ENCODE results near the gene TMEM132A.
"Not testable (repeated sequence)": the region's sequence is repeated elsewhere in the genome, so short reads cannot be mapped to it uniquely, and the experiment has no call there.

Gene TMEM132A

DNA sequence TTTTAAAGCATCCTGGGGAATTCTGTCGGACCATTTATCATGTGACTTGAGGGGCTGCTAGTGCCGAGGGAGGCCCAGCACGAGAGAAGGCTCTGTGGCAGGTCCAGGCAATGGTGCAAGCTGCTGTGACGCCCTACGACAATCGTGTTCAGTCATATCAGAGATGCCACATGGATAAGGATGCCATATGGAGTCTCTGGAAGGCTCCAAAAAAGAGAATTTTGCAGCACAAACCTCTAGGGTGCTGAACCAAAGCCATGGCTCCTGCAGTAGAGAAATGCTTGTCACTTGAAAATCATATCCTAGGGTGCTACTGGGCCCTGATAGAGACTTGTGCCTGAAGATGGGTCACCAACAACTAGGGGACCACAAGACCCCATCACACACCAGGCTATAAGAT, 40.5 kb downstream of the TMEM132A start:
- DNase-seq, result no peak

DNA sequence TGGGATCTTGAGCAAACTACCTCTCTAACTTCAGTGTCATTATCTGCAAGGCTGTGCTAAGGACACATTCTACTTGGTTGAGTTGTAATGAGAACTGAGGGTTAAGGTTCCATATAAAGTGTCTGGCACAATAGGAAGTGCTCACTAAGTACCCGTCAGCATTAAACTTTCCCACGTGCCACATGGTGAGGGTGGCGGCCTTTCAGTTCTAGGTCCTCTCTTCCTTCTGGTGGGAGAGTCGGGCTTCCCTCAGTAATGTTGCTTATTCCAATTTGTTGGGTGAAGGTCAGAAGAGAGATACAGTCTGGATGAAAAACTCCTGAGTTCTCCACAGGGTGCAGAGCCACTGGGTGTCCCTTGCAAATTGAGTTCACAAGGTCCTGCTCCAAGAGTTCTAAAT, 42.6 kb downstream of the TMEM132A start:
- DNase-seq, result no peak

DNA sequence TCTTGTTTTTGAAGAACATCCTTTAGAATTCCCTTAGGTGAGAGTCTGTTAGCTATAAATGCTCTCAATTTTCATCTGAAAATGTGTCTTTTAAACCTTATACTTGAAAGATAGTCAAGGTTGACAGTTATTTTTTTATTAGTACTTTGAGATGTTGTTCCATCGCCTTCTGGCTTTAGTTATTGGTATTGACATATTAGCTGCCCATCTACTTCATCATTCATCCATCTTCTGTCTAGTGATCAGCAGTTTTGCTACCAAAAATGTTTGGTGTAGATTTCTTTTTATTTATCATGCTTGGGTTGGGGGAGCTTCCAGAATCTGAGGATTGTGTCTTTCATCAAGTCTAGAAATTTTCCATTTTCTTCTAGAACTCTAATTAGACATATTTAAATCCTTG, 44.0 kb downstream of the TMEM132A start:
- DNase-seq, result no peak

DNA sequence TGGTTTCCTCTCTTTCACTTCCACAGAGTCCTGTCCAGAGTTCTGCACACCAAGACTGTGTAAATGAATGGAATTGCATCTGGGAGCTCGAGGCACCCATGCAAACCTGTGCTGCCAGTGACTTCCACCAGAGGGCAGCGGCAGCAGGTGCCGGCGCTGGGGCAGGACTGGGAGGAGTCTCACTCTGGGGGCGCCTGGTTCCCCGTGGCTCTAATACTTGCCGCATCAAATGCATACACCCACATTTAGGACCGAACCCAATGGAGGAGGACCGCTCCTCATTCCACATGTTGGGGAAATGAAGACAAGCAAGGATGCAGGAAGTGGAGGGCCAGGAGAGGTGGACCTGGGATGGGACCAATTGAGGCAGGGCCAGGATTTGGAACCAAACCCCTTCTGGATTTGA, 46.1 kb downstream of the TMEM132A start:
- peak in 1 of 2 experiments; percentile 25 for DNase-seq

DNA sequence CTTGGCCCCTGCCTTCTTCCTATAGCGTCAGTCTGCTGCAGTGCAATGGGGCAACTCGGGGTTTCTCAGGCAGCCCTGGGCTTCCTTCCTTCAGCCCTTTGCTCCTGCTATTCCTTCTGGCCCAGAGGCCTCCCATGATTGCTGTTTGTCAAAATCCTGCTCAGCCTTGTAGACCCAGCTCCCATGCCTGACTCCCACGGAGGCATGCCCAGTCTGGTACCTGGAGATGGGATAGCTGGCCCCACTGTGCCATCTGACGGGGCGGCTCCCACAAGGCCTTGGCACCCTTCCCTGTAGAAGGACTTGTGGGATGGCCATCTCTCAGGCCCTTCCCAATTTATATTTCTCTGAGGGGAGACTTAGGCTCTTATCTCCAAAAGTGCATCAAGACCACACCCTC, 46.6 kb downstream of the TMEM132A start:
- DNase-seq, result no peak

DNA sequence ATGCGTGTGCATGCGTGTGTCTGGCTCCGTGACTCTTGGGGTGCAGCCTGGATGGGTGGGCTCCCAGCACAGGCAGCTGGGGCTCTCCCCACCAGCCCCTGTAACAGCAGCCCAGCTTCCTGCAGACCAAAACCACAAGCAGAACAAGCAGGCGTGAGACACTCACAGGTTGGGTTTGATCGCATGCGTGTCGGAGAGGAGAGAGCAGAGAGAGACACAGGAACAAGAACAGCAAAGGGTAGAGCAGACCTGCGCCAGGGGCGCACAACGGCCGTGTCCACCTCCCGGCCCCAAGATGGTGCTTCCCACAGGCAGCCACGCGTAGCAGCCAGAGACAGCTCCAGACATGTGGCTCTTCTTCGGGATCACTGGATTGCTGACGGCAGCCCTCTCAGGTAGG, 47.3 kb downstream of the TMEM132A start, which contains the start of gene CD6:
Gene CD6 (plus strand): TSS at position 161 of the 400 bp plus-strand sequence. CDS start 186 bp downstream, at position 347.
- no peak for DNase-seq

DNA sequence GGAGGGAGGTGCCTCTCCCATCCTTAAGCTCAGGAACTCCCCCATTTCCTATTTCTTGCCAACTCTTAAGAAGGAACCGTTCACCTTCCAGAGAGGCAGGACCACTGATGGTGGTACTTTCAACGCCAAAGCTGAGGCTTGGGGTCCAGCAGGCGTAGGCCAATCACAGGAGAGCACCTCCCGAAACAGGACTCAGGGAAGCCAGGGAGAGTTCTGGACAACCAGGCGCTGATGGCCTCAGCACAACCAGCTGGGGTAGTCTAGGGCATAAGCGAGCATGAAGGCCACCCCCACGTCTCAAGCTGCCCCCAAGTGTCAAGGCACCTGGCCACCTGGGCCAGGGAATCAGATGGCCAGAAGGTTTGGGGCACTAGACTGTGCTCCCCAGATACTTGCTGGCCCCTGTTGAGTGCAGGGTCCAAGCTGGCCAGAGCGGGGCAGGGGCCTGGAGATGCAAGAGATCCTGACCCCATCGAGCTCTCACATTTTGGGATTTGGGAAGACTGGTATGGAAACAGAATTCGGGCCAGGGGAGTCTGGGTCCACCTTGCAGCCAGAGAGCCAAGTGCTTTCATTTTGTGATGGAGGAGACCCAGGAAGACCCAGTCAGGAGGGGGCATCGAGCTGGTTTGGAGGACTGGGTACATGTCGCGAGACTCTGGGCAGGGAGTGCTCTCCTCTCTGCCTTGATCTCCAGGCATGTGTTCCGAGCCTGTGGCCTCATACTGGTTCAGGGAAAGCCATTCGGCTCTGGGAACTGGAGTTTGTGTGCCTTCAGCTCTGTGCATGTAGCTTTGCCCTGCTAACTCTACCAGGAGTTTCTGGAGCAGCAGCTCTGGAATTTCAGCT, 48.1 kb downstream of the TMEM132A start:
- DNase-seq, result no peak

DNA sequence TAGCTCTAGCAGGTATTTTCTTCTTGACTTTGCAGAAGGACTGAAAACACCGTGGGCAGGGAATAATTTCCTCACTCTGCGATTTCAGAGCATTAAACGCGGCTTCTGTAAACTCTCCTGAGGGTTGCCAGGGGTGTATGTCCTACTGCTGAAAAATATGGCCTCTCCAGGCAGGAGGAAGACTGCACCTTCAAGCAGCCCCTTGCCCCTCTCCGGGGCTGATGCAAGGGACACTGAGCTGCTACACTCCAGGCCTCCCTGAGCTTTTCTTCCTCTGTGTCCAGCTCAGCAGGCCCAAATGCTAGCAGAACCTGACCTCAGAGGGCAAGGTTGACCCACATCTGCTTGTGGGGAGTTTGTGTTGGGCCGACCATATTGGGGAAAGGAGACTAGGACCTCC, 49.4 kb downstream of the TMEM132A start:
- DNase-seq, result no peak

DNA sequence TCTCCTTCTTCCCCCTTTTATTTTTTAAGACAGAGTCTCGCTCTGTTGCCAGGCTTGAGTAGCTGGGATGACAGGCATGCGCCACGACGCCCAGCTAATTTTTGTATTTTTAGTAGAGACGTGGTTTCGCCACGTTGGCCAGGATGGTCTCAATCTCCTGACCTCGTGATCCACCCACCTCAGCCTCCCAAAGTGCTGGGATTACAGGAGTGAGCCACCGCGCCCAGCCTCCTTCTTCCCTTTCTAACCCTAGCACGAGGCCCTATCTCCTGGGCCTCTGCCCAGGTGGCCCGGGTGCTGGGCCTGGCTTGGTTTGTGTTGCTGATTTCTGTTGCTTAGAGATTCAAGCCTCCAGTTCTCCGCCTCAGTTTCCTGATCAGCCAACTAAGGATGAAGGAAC, 50.1 kb downstream of the TMEM132A start:
- DNase-seq, result not testable (repeated sequence)

DNA sequence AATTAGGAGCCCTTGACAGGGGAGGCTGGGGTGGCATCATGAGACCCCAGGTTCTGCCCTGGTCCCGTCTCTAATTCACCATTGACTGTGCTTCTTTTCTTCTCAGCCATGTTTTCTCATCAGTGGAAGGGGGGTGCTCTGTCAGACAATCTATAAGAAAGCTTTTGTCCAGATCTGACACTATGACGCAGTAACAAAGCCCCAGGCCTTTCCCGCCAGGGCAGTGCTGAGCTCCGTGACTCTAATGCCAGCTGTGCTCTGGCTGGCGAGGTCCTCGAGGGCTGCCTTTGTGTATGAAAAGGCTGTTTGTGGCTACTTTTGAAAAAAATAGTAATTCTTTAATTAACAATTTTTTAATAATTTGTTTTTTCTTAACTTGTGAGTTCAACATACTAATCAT, 50.5 kb downstream of the TMEM132A start:
- no peak for DNase-seq

DNA sequence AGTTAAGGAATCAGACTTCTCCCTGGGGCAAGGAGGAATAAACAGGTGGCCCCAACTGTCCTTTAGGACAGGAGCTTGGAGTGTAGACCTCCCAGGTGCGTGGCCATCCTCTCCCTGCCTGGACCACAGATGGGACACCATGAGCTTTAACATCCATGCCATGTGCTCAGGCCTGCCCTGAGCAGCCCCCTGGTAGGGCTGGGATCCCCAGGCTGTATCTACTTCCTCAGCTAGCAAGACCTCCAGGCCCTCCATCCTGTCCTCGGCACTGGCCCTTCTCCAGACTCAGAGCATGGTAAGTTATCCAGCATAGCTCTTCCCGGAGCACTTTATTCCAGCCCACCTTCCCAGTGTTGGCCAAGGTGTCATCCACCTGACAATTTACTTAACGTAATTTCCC, 53.0 kb downstream of the TMEM132A start:
- no peak for DNase-seq

DNA sequence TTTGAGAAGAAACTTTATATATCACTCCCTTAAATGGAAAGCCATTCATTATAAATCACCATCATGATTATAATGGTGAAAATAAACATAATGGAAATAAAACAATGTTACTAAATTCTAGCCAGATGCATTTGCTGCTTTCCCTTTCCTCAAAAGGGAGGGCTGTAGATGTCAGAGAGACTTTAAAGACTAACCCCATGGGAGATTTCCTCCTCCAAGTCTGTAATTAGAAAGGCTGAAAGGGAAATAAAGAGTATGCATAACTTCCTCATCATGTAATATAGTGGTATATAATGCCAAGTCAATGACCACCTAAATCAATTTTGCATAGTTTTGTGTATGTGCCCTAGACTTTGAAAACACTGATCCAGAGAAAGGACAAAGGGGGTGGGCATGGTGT, 53.6 kb downstream of the TMEM132A start:
- DNase-seq, result no peak

DNA sequence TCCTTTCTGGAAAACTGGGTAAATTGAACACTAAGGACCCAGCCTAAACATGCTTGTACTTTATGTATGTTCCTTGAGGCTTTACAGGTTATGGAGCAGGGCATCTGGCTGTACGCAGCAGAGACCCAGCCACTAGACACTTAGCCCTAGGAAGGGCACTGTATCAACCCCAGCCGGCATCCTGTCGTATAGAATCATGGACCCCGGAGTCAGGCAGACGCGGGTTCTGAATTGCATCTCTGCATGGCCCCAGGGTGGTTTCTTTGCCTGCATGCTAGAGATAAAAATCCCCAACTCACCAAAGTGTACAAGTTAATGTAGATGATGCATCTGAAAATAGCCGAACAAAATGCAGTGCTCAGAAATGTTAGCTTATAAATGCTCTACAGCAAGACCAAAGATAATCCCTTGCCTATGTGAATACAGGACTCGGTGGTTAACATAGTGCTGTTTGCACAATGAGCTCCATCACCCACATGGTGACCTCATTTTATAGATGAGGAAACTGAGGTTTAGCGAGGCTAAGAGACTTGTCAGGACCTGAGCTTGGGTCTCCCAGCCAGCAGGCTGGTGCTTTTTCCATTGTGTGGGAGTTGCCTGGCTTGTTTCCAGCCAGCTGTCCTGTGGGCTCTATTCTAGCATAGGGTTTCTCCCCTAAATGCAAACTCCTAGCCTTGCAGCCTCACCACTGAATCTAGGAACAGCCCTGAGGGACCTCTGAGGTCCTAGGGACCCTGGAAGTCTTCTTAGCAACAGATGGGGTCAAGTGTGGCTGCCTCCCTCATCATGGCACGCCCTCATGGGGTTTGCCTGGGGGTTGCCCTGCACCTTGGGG, 54.5 kb downstream of the TMEM132A start:
- DNase-seq, result no peak

DNA sequence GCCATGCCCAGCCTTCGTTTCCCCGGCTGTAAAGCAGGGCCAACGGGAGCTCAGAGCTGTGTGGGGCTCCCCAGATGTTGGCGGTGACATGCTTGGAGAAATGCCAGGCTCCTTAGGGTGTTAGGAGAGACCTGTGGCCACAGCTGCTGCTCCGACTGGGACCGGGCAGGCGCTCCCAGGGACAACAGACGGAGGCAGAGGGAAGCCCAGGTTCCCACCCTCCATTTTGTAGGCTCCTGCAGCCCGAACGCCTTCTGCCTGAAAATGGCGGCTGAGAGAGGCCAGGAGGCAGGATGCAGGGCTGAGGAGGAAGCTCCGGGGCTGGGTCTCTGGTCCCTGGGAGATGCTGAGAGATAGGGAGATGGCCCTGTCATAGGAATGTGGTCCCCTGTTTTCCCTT, 57.3 kb downstream of the TMEM132A start:
- DNase-seq, result no peak

DNA sequence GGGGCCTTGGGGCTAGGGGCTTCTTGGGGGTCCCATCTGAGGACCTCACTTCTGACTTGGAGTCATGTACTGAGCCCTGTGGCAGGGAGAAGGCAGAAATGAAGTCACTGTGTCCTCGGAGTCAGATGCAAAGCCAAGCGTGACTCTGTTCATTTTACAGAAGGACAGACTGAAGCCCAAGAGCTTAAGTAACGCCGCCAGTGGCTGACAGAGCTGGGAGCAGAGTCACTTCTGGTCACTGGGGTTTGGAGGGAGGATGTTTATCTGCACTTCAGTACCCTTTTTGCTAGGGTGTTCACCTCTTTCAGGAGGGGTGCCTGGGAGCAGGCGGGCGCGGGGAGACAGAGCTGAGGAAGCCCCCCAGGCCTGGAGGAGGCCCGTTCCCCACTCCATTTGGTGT, 57.9 kb downstream of the TMEM132A start:
- DNase-seq, result no peak

DNA sequence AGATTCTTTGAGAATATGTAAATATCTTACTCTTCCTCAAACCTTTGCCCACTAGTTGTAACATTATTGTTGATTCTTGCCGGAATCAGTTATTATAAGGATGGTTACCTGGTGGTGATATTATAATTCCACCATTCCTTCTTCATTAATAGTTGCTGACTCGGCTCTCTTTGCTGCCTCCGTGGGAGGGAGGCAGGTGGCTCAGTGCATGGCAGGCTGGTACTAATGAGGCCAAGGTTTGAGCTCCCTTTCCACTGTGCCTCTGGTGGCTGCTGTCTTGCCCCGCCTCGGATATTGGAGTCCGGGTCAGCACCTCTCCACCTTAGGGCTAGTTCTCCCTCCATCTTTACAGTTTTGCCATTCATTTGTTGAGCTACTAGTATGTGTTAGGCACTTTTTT, 59.9 kb downstream of the TMEM132A start:
- DNase-seq, result no peak

DNA sequence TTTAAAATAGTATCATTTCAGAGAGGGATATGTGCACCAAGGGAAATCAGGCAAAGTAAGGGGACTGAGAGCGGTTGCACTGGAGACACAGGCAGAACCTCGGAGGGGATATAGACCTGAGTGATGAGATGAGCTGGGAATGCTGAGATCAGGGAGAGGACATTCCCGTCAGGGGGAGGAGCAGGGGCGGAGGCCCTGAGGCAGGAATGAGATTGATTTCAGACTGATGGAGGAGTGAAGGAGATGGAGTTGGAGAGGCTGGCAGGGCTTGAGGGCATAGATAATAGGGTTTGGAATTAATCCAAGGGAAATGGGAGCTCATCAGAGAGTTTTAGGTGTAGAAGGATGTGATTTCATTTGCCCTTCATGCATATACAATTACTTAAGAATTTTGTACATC, 60.4 kb downstream of the TMEM132A start:
- DNase-seq, result no peak

DNA sequence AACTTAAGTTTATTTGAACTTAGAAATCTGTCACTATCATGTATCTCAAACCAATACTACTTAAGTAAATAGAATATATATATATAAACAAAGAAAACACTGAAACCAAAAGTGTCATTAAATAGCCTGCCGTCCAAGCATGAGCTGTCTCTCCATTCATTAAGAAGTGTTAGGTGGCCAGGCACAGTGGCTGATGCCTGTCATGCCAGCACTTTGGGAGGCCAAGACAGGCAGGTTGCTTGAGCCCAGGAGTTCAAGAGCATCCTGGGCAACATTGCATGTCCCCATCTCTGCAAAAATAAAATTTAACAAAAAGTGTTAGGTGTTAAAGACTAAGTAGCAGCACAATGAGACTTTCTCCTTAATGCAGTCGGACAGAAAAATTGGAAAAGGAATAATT, 61.2 kb downstream of the TMEM132A start:
- DNase-seq, result no peak

DNA sequence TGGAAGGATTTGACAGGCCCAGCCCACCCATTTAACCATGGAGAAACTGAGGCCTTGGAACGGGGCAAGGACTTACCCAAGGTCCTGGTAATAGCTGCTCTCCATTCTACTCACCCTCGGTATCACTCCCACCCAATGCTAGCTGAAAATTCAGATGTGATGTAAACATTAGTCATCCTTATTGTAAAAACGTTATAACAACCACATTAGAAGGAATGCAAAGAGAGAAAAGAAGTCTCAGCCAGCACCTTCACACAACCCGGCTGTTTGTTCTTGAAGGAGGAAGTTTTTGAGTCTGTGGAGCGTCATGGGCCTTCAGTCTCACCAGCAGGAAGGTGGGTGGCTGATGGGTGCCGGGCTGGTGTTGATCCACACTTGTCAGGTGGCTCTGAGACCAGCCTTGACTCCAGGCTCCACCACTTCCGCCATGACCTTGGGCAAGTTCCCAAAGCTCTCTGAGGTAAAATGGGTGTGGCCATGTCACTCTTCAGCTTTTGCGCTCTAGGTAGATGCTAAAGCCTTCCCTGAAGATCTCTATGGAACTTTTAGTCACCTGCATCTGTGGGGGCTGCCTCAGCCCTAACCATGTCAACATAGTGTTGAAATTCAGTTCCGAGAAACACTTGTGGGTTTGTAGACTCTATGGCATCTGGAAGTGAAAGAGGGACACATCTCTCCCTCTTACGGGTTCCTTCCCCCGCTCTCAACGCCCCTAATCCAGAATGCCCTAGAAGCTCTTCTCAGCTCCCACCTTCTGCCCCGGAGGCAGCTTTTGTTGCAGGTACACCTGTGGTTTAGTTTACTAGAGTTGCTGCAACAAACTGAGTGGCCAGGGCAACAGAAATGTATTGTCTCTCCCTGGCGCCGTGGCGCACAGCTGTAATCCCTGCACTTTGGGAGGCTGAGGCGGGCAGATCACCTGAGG, 62.0 kb downstream of the TMEM132A start:
- DNase-seq, result no peak
